Renal pelvis (tissue), 4 donors: ENCODE data around the gene STK24. TPM values are rescaled to one million over a fixed set of nuclear protein-coding genes. Genes with fewer than 3 reads are reported as not detected.

Experiments used
- DNase-seq: peaks from one replicate; pipeline ENCODE4 v3.0.0-alpha.2; 2013
- polyA plus RNA-seq, 3 donors: library from polyadenylated mRNA; unstranded; fragments of 120-200 nt; gene quantifications; one replicate each; pipeline ENCODE4 v1.2.1, GENCODE V29; 2013; ENCODE audit not compliant: insufficient read length in 3 of 3

Gene STK24
- polyA plus RNA-seq, 3 donors: 109 to 117 (median 115) TPM

GRCh38 chr13:98476538-98476966 lies 100.4 kb downstream of the STK24 start:
- no peak for DNase-seq

- DNase-seq: no peak
Measured at GRCh38 chr13:98476106-98476505, 100.8 kb downstream of the STK24 start.

GRCh38 chr13:98475522-98475921 lies 101.4 kb downstream of the STK24 start:
- no peak for DNase-seq

- DNase-seq: no peak
Measured at GRCh38 chr13:98474761-98475160, 102.1 kb downstream of the STK24 start.

- no peak for DNase-seq
Measured at GRCh38 chr13:98474292-98474691, 102.6 kb downstream of the STK24 start.

GRCh38 chr13:98473788-98474144 lies 103.1 kb downstream of the STK24 start:
- DNase-seq: no peak

GRCh38 chr13:98473135-98473787 lies 103.6 kb downstream of the STK24 start:
- DNase-seq: no peak

- no peak for DNase-seq
Measured at GRCh38 chr13:98471934-98472333, 105.0 kb downstream of the STK24 start.

GRCh38 chr13:98470920-98471319 lies 106.0 kb downstream of the STK24 start:
- DNase-seq: no peak

- no peak for DNase-seq
Measured at GRCh38 chr13:98468929-98469328, 108.0 kb downstream of the STK24 start.

- no peak for DNase-seq
Measured at GRCh38 chr13:98468361-98468760, 108.5 kb downstream of the STK24 start.

- DNase-seq: no peak
Measured at GRCh38 chr13:98467263-98467985, 109.5 kb downstream of the STK24 start.

- no peak for DNase-seq
Measured at GRCh38 chr13:98466634-98467236, 110.2 kb downstream of the STK24 start.

- DNase-seq: no peak
Measured at GRCh38 chr13:98462946-98463345, 114.0 kb downstream of the STK24 start.

- no peak for DNase-seq
Measured at GRCh38 chr13:98462241-98462882, 114.5 kb downstream of the STK24 start.

GRCh38 chr13:98461486-98462240 lies 115.2 kb downstream of the STK24 start:
- DNase-seq: no peak

GRCh38 chr13:98460516-98460915 lies 116.4 kb downstream of the STK24 start:
- DNase-seq: no peak

GRCh38 chr13:98459721-98460370 lies 117.1 kb downstream of the STK24 start:
- no peak for DNase-seq

- DNase-seq: no peak
Measured at GRCh38 chr13:98459171-98459681, 117.7 kb downstream of the STK24 start.

GRCh38 chr13:98458431-98458830 lies 118.5 kb downstream of the STK24 start:
- no peak for DNase-seq

- no peak for DNase-seq
Measured at GRCh38 chr13:98457053-98457452, 119.9 kb downstream of the STK24 start.
